H1 (cell line): ENCODE measurements around the gene NAIF1. TPM values are rescaled to one million over a fixed set of nuclear protein-coding genes. Genes with fewer than 3 reads are reported as not detected.

Experiments used
- CTBP2 ChIP-seq: IDR thresholded peaks from 2 replicates; pipeline ENCODE4 v1.7.0; 2011; ENCODE audit warnings: borderline replicate concordance, mild to moderate bottlenecking, moderate library complexity, mixed read lengths, low read length; ENCODE audit not compliant: insufficient read depth, insufficient read length
- GABPA ChIP-seq: IDR thresholded peaks from 2 replicates; pipeline ENCODE4 v1.6.1; 2011; ENCODE audit warnings: mild to moderate bottlenecking, low read length, moderate library complexity, borderline replicate concordance; ENCODE audit not compliant: insufficient read depth
- JUND ChIP-seq: IDR thresholded peaks from 2 replicates; pipeline ENCODE4 v1.6.1; 2011; ENCODE audit warnings: mild to moderate bottlenecking, improper control_type of control experiment, low read length
- SP4 ChIP-seq: IDR thresholded peaks from 2 replicates; pipeline ENCODE4 v1.6.1; 2012; ENCODE audit warnings: low read length, inconsistent platforms
- polyA plus RNA-seq, 7 experiments: library from polyadenylated mRNA; depleted of rRNA in 3 of 7; stranded (reverse) in 5 of 7; unstranded in 2 of 7; fragments of >200 nt in 5 of 7; fragments of 200-250 nt in 2 of 7; gene quantifications; 1 replicate in 5 of 7; 2 replicates in 1 of 7; 4 replicates in 1 of 7; pipeline versions ENCODE4 v1.2.1 to v1.2.3, GENCODE V29; 2011 to 2013; ENCODE audit warnings: missing spikeins in 2 of 7, mixed read lengths in 2 of 7
- total RNA-seq: library from RNA; stranded (reverse); fragmentation: NEBNext Ultra II Directional; extraction: Animal tissue kit (Norgen Biotek cat#: 25700); gene quantifications from 2 replicates; pipeline ENCODE4 v1.2.1, GENCODE V29; 2021
- TF ChIP-seq, protein P1 (sequence below): IDR thresholded peaks from 2 replicates; pipeline ENCODE4 v1.6.1; 2011; ENCODE audit warnings: low read length, improper control_type of control experiment

Gene NAIF1
- total and polyA plus RNA-seq, 2 of the 8 experiments (the other 6 are each of a cell fraction or from before 2014, with no cell fraction given): 8.7 to 9.0 TPM

DNA sequence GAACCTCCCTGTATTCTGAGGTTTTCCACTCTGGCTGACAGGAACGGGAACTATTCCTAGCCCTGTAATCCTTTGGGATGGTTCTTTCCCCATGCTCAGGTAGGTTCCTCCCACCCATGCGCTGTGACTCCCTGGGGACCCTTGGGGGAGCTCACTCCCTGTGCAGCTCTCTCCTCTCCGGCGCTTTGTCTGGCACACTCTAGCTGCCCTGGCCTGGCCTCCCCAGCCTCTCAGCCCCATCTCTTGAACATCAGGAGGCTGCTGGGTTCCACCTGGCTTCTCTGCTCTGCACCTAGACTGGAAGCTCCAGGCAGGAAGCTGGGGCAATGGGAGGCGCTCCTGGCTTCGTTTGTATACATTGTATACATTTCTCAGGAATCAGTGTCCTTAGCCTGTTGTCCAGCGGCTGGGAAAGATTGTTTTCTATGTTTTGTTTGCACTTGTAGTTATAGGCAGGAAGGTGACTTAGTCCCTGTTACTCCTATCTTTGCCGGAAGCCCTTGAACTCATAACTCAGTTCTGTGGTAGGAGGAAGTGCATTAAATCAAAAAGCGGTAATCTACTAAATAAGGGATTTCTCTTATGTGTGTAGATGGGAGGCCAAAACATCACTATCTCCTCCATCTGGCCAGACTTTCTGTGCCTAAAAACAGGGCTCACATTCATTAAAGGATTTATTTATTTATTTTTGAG lies 21.3 kb upstream of the NAIF1 start (continued):
- TF ChIP-seq, protein P1, sequence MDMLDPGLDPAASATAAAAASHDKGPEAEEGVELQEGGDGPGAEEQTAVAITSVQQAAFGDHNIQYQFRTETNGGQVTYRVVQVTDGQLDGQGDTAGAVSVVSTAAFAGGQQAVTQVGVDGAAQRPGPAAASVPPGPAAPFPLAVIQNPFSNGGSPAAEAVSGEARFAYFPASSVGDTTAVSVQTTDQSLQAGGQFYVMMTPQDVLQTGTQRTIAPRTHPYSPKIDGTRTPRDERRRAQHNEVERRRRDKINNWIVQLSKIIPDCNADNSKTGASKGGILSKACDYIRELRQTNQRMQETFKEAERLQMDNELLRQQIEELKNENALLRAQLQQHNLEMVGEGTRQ: no peak
- TF ChIP-seq JUND (no peak), CTBP2 (no peak), SP4 (no peak), GABPA (no peak)
